HepG2 (cell line): ENCODE data around the gene TNFRSF18. TPM values are rescaled to one million over a fixed set of nuclear protein-coding genes. Genes with fewer than 3 reads are reported as not detected.

Source experiments
- ATAC-seq: fragments of 200-7000 bp; cut with Tn5 transposase; 3 replicates; pipeline ENCODE4 v1.9.1; 2020; ENCODE audit warnings: mild to moderate bottlenecking, moderate library complexity
- BruUV-seq: library from RNA; stranded (reverse); fragments of 400-500 nt; replicated peaks from 2 replicates; lab custom pipeline; 2021; lab: Mats Ljungman, UMichigan
- CTCF ChIA-PET: fragments of 300-600 bp; formaldehyde crosslinking; extraction: SDS; loops from one replicate; lab custom pipeline; 2021; ENCODE audit warnings: low total read pairs, inconsistent platforms, low intra/inter-chr PET ratio; lab: Yijun Ruan, JAX
- POLR2A ChIA-PET: fragments of 350-600 bp; sonication (Branson Sonifier 250); formaldehyde crosslinking; loops from one replicate; lab custom pipeline; 2020; ENCODE audit warnings: antibody characterized with exemption, inconsistent platforms; lab: Yijun Ruan, JAX
- DNase-seq: peaks from one replicate; pipeline ENCODE4 v3.0.0-alpha.2; 2015; ENCODE audit warnings: low spot score
- FAIRE-seq: peaks from 3 replicates; lab custom pipeline; 2011; peaks lifted over from hg19 to GRCh38; lab: Jason Lieb, UNC
- H2AFZ ChIP-seq: one replicate; pipeline ENCODE4 v1.6.1; 2011; ENCODE audit warnings: low read length, inconsistent platforms
- H3K27ac ChIP-seq: fragments of 300-600 bp; 3 replicates; pipeline ENCODE4 v1.8.0; 2011; ENCODE audit warnings: mixed run types, mild to moderate bottlenecking, mixed read lengths, low read length, inconsistent platforms; ENCODE audit not compliant: insufficient read depth; ENCODE audit errors: extremely low read length
- H3K27me3 ChIP-seq, 2 experiments: fragments of 200-600 bp in 1 of 2; 2 replicates in 1 of 2; 3 replicates in 1 of 2; pipeline versions ENCODE4 v1.6.0 to v1.8.0; 2011; ENCODE audit warnings: low read length in 2 of 2, mild to moderate bottlenecking in 2 of 2, moderate library complexity in 2 of 2, inconsistent platforms in 1 of 2; ENCODE audit not compliant: insufficient read depth in 2 of 2, control insufficient read depth in 1 of 2
- H3K36me3 ChIP-seq, 2 experiments: fragments of 200-600 bp in 1 of 2; replicated peaks in 1 of 2; 2 replicates in 1 of 2; 3 replicates in 1 of 2; pipeline versions ENCODE4 v1.5.1 to v1.8.0; 2011; ENCODE audit warnings: low read length in 2 of 2, inconsistent platforms in 1 of 2; ENCODE audit not compliant: insufficient read depth in 2 of 2, control insufficient read depth in 1 of 2
- H3K4me1 ChIP-seq: 2 replicates; pipeline ENCODE4 v1.5.1; 2012; ENCODE audit warnings: low read length, inconsistent platforms; ENCODE audit not compliant: insufficient read depth
- H3K4me2 ChIP-seq: 2 replicates; pipeline ENCODE4 v1.6.0; 2011; ENCODE audit warnings: low read depth, low read length, inconsistent platforms
- H3K4me3 ChIP-seq, 3 experiments: fragments of 200-600 bp in 1 of 3; sonication (generic), shearing (Covaris generic) in 1 of 3; replicated peaks in 1 of 3; 2 replicates each; pipeline ENCODE4 v1.5.1; 2011 to 2016; ENCODE audit warnings: low read length in 3 of 3, inconsistent platforms in 2 of 3, low read depth in 2 of 3, mild to moderate bottlenecking in 2 of 3, control low read depth in 1 of 3, mixed read lengths in 1 of 3; ENCODE audit not compliant: insufficient read depth in 1 of 3
- H3K79me2 ChIP-seq: one replicate; pipeline ENCODE4 v1.6.1; 2011; ENCODE audit warnings: low read length, inconsistent platforms; ENCODE audit not compliant: insufficient read depth
- H3K9ac ChIP-seq: 2 replicates; pipeline ENCODE4 v1.6.0; 2011; ENCODE audit warnings: mild to moderate bottlenecking, low read depth, low read length, inconsistent platforms; ENCODE audit not compliant: insufficient read depth
- H3K9me3 ChIP-seq: 2 replicates; pipeline ENCODE4 v1.5.1; 2012; ENCODE audit warnings: mild to moderate bottlenecking, low read length
- H4K20me1 ChIP-seq: 2 replicates; pipeline ENCODE4 v1.6.0; 2011; ENCODE audit warnings: inconsistent platforms, mild to moderate bottlenecking, low read length, moderate library complexity; ENCODE audit not compliant: insufficient read depth
- ELF1 ChIP-seq: sonication (generic); formaldehyde crosslinking; IDR thresholded peaks from 2 replicates; pipeline ENCODE4 v1.4.0; 2020; ENCODE audit warnings: missing genetic modification reagents
- SAP130 ChIP-seq: IDR thresholded peaks from 2 replicates; pipeline ENCODE4 v1.6.1; 2016; ENCODE audit warnings: low read depth
- SIN3A ChIP-seq: IDR thresholded peaks from 2 replicates; pipeline ENCODE4 v1.6.1; 2011; ENCODE audit warnings: low read depth, mild to moderate bottlenecking, control low read depth, low read length, borderline replicate concordance
- ZFP36L1 ChIP-seq: sonication (generic); formaldehyde crosslinking; IDR thresholded peaks from 2 replicates; pipeline ENCODE4 v1.8.0; 2022; ENCODE audit warnings: mild to moderate bottlenecking, missing genetic modification reagents, moderate library complexity
- ZNF335 ChIP-seq: sonication (generic); formaldehyde crosslinking; IDR thresholded peaks from 2 replicates; pipeline ENCODE4 v1.4.0; 2020; ENCODE audit warnings: missing genetic modification reagents
- ZNF644 ChIP-seq: IDR thresholded peaks from 2 replicates; pipeline ENCODE4 v1.6.1; 2016; ENCODE audit warnings: low read depth
- WGBS: methylation state at CpG from one replicate; pipeline ENCODE4 v1.1.6; 2017; ENCODE audit warnings: low lambda C conversion rate; 5-methylcytosine and 5-hydroxymethylcytosine counted together
- in situ Hi-C: cut with HindIII; loops from 2 replicates; pipeline ENCODE4 v1.10.0; 2017; ENCODE audit warnings: low pct_unique_long_range_greater_than_20kb; ENCODE audit not compliant: extremely low pct_ligation_motif_present
- intact Hi-C: fragments of 100-400 bp; cut with micrococcal nuclease; formaldehyde crosslinking; loops from one replicate; pipeline ENCODE4 v1.10.0; 2022; ENCODE audit not compliant: unreplicated experiment
- polyA plus RNA-seq, 8 experiments: library from polyadenylated mRNA; depleted of rRNA in 3 of 8; stranded (reverse) in 7 of 8; unstranded in 1 of 8; fragments of >200 nt; fragmentation: Illumina TruSeq in 4 of 8; extraction: Trizol in 4 of 8; gene quantifications; 2 replicates each; pipeline versions ENCODE4 v1.2.1 to v1.2.3, GENCODE V29; 2011 to 2016; ENCODE audit warnings: low read depth in 4 of 8, missing spikeins in 1 of 8, mixed read lengths in 1 of 8; ENCODE audit not compliant: insufficient read depth in 1 of 8
- total RNA-seq, 5 experiments: library from RNA; depleted of rRNA; stranded (reverse); fragments of >200 nt; fragmentation: Illumina TruSeq; extraction: Trizol; gene quantifications; 2 replicates each; pipeline ENCODE4 v1.2.3, GENCODE V29; 2016; ENCODE audit warnings: low read depth in 1 of 5
- TF ChIP-seq, protein P1 (sequence below): sonication (generic); formaldehyde crosslinking; IDR thresholded peaks from 2 replicates; pipeline ENCODE4 v1.4.0; 2020; ENCODE audit warnings: missing genetic modification reagents, mild to moderate bottlenecking, borderline replicate concordance
- TF ChIP-seq, protein P2 (sequence below): sonication (generic); formaldehyde crosslinking; IDR thresholded peaks from 2 replicates; pipeline ENCODE4 v1.4.0; 2020; ENCODE audit warnings: missing genetic modification reagents
- TF ChIP-seq, protein P3 (sequence below): sonication (generic); formaldehyde crosslinking; conservative IDR thresholded peaks from 2 replicates; pipeline ENCODE4 v1.4.0; 2020; ENCODE audit warnings: missing genetic modification reagents
- TF ChIP-seq, protein P4 (sequence below): sonication (generic); formaldehyde crosslinking; IDR thresholded peaks from 2 replicates; pipeline ENCODE4 v1.8.1; 2023; ENCODE audit warnings: mild to moderate bottlenecking, missing genetic modification reagents, borderline replicate concordance
- TF ChIP-seq, protein P5 (sequence below): sonication (generic); formaldehyde crosslinking; IDR thresholded peaks from 2 replicates; pipeline ENCODE4 v1.8.1; 2023; ENCODE audit warnings: mild to moderate bottlenecking, missing genetic modification reagents
- TF ChIP-seq, protein P6 (sequence below): sonication (generic); formaldehyde crosslinking; IDR thresholded peaks from 2 replicates; pipeline ENCODE4 v1.4.0; 2020; ENCODE audit warnings: low read depth, mild to moderate bottlenecking, missing genetic modification reagents

TNFRSF18 gene
- total and polyA plus RNA-seq, 2 of the 13 experiments (the other 11 are each of a cell fraction or from before 2014, with no cell fraction given): not detected

DNA sequence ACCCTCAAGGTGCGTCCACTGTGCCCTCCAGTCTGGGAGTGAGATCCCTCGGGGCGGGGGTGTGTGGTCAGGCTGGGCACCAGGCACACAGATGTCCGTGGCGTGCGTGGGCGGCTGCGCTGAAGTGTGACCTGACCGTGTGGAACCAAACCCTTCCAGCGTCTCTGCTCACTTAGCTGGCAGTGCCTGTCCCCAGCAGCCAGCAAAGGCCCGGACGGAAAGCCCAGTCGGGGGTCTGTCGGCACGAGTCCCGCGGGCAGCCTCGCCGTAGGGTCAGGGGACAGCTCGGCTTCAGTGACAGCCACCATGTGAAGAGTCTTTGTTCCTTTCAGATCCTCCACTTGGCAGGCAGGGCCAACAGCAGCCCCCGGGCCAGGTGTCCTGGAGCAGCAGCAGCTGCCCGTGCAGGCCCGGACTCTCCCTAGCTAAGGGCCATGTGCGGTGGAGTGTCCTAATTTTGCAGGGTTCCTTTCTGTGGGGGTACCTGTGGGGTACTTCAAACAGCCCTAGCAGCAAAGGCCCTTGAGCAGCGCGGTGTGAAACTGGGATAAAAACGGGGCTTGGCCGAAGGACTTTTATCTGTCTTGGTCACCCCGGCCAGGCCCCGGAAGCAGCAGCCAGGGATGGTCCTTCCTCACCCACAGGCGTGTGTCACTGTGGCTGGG lies 21.2 kb downstream of the TNFRSF18 start:
- H3K9me3 ChIP-seq: no peaks in the 10 kb centered on the region
- WGBS: 4% methylated on average over 12 of the region's 31 CpGs
- H3K4me3 ChIP-seq: peak overlapping the region in 2 of 3 experiments; percentile 32 to 46; a peak in 2 of 6 replicates
- ChIA-PET POLR2A (interaction anchor here (1.2 to 1.5 kb wide), 3 partner anchors 16 to 57 kb away, joined by 3 to 8 read pairs (median 3); no protein-coding TSS in a partner anchor), CTCF (no interaction called here)
- no peak for FAIRE-seq
- no peak overlapping the region for H3K9ac ChIP-seq
- peak; percentile 56 for ATAC-seq
- BruUV-seq: no TSS peak
- intact Hi-C loops (no loop called here), in situ Hi-C loops (no loop called here)
- peak overlapping the region; percentile 67 for H2AFZ ChIP-seq
- H4K20me1 ChIP-seq: no peaks in the 10 kb centered on the region
- H3K27ac ChIP-seq: no peak overlapping the region
- DNase-seq: no peak
- H3K27me3 ChIP-seq: peaks cover 4 to 56% of the 10 kb centered on the region in 2 experiments; a peak in 4 of 5 replicates
- H3K36me3 ChIP-seq: no peaks in the 10 kb centered on the region
- peaks cover 14% of the 10 kb centered on the region for H3K4me1 ChIP-seq
- peak overlapping the region; percentile 56 for H3K4me2 ChIP-seq
- no peaks in the 10 kb centered on the region for H3K79me2 ChIP-seq
- TF ChIP-seq, protein P1, sequence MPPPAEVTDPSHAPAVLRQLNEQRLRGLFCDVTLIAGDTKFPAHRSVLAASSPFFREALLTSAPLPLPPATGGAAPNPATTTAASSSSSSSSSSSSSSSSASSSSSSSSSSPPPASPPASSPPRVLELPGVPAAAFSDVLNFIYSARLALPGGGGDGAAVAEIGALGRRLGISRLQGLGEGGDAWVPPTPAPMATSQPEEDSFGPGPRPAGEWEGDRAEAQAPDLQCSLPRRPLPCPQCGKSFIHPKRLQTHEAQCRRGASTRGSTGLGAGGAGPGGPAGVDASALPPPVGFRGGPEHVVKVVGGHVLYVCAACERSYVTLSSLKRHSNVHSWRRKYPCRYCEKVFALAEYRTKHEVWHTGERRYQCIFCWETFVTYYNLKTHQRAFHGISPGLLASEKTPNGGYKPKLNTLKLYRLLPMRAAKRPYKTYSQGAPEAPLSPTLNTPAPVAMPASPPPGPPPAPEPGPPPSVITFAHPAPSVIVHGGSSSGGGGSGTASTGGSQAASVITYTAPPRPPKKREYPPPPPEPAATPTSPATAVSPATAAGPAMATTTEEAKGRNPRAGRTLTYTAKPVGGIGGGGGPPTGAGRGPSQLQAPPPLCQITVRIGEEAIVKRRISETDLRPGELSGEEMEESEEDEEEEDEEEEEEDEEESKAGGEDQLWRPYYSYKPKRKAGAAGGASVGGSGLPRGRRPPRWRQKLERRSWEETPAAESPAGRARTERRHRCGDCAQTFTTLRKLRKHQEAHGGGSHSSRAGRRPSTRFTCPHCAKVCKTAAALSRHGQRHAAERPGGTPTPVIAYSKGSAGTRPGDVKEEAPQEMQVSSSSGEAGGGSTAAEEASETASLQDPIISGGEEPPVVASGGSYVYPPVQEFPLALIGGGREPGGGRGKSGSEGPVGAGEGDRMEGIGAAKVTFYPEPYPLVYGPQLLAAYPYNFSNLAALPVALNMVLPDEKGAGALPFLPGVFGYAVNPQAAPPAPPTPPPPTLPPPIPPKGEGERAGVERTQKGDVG: 0 out of 2 replicates have a peak, but pooled peaks have one; percentile 26
- TF ChIP-seq, protein P2, sequence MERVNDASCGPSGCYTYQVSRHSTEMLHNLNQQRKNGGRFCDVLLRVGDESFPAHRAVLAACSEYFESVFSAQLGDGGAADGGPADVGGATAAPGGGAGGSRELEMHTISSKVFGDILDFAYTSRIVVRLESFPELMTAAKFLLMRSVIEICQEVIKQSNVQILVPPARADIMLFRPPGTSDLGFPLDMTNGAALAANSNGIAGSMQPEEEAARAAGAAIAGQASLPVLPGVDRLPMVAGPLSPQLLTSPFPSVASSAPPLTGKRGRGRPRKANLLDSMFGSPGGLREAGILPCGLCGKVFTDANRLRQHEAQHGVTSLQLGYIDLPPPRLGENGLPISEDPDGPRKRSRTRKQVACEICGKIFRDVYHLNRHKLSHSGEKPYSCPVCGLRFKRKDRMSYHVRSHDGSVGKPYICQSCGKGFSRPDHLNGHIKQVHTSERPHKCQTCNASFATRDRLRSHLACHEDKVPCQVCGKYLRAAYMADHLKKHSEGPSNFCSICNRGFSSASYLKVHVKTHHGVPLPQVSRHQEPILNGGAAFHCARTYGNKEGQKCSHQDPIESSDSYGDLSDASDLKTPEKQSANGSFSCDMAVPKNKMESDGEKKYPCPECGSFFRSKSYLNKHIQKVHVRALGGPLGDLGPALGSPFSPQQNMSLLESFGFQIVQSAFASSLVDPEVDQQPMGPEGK (CRISPR knock-in tag): 0 out of 2 replicates have a peak, but pooled peaks have one; percentile 14
- TF ChIP-seq, protein P3, sequence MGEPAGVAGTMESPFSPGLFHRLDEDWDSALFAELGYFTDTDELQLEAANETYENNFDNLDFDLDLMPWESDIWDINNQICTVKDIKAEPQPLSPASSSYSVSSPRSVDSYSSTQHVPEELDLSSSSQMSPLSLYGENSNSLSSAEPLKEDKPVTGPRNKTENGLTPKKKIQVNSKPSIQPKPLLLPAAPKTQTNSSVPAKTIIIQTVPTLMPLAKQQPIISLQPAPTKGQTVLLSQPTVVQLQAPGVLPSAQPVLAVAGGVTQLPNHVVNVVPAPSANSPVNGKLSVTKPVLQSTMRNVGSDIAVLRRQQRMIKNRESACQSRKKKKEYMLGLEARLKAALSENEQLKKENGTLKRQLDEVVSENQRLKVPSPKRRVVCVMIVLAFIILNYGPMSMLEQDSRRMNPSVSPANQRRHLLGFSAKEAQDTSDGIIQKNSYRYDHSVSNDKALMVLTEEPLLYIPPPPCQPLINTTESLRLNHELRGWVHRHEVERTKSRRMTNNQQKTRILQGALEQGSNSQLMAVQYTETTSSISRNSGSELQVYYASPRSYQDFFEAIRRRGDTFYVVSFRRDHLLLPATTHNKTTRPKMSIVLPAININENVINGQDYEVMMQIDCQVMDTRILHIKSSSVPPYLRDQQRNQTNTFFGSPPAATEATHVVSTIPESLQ (CRISPR knock-in tag): no peak
- TF ChIP-seq, protein P4, sequence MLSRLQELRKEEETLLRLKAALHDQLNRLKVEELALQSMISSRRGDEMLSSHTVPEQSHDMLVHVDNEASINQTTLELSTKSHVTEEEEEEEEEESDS: 0 out of 2 replicates have a peak, but pooled peaks have one; percentile 30
- TF ChIP-seq ZNF335 (CRISPR knock-in tag) (0 out of 2 replicates have a peak, but pooled peaks have one; percentile 26), SIN3A (no peak), ELF1 (CRISPR knock-in tag) (0 out of 2 replicates have a peak, but pooled peaks have one; percentile 11), SAP130 (CRISPR knock-in tag) (0 out of 2 replicates have a peak, but pooled peaks have one; percentile 12), ZNF644 (CRISPR knock-in tag) (no peak), ZFP36L1 (CRISPR knock-in tag) (no peak)
- TF ChIP-seq, protein P5, sequence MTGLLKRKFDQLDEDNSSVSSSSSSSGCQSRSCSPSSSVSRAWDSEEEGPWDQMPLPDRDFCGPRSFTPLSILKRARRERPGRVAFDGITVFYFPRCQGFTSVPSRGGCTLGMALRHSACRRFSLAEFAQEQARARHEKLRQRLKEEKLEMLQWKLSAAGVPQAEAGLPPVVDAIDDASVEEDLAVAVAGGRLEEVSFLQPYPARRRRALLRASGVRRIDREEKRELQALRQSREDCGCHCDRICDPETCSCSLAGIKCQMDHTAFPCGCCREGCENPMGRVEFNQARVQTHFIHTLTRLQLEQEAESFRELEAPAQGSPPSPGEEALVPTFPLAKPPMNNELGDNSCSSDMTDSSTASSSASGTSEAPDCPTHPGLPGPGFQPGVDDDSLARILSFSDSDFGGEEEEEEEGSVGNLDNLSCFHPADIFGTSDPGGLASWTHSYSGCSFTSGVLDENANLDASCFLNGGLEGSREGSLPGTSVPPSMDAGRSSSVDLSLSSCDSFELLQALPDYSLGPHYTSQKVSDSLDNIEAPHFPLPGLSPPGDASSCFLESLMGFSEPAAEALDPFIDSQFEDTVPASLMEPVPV (CRISPR knock-in tag): 0 out of 2 replicates have a peak, but pooled peaks have one; percentile 58
- TF ChIP-seq, protein P6, sequence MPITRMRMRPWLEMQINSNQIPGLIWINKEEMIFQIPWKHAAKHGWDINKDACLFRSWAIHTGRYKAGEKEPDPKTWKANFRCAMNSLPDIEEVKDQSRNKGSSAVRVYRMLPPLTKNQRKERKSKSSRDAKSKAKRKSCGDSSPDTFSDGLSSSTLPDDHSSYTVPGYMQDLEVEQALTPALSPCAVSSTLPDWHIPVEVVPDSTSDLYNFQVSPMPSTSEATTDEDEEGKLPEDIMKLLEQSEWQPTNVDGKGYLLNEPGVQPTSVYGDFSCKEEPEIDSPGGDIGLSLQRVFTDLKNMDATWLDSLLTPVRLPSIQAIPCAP (CRISPR knock-in tag): no peak
